Epithelial cell of proximal tubule (primary cell): ENCODE data around the gene ZAP70. TPM values are rescaled to one million over a fixed set of nuclear protein-coding genes. Genes with fewer than 3 reads are reported as not detected.

Experiments
- DNase-seq: peaks from one replicate; pipeline ENCODE4 v3.0.0-alpha.2; 2011; ENCODE audit warnings: low read depth
- H3K4me3 ChIP-seq: 2 replicates; pipeline ENCODE4 v1.5.1; 2011; ENCODE audit warnings: low read depth, mild to moderate bottlenecking, low read length
- CTCF ChIP-seq: conservative IDR thresholded peaks from 2 replicates; pipeline ENCODE4 v1.5.1; 2012; ENCODE audit warnings: low read depth, mild to moderate bottlenecking, low read length
- total RNA-seq: library from RNA; depleted of rRNA; stranded (reverse); fragments of >200 nt; gene quantifications from 2 replicates; pipeline ENCODE4 v1.2.3, GENCODE V29; 2015

The ZAP70 gene
- total RNA-seq, 1 donor from 2014 or later: not detected

- H3K4me3 ChIP-seq: no peak overlapping the region
- no peak for DNase-seq
- TF ChIP-seq CTCF: no peak
Observed at GRCh38 chr2:97724073-97724410, 10.7 kb downstream of the ZAP70 start.

GRCh38 chr2:97724501-97724900, 11.1 kb downstream of the ZAP70 start:
- H3K4me3 ChIP-seq: no peak overlapping the region
- TF ChIP-seq CTCF: no peak
- no peak for DNase-seq

- TF ChIP-seq CTCF: no peak
- H3K4me3 ChIP-seq: no peak overlapping the region
- DNase-seq: no peak
Observed at GRCh38 chr2:97724946-97725688, 11.7 kb downstream of the ZAP70 start.

GRCh38 chr2:97726261-97727064, 13.1 kb downstream of the ZAP70 start:
- TF ChIP-seq CTCF: no peak
- no peak for DNase-seq
- no peak overlapping the region for H3K4me3 ChIP-seq

GRCh38 chr2:97727296-97727695, 13.9 kb downstream of the ZAP70 start:
- DNase-seq: no peak
- no peak overlapping the region for H3K4me3 ChIP-seq
- no peak for TF ChIP-seq CTCF

GRCh38 chr2:97728091-97728731, 14.8 kb downstream of the ZAP70 start:
- H3K4me3 ChIP-seq: no peak overlapping the region
- no peak for TF ChIP-seq CTCF
- no peak for DNase-seq
